ENCODE data around the gene OR2T3. TPM values are rescaled to one million over a fixed set of nuclear protein-coding genes. Genes with fewer than 3 reads are reported as not detected.
"Not testable (repeated sequence)": the region's sequence is repeated elsewhere in the genome, so short reads cannot be mapped to it uniquely, and the experiment has no call there.

Gene OR2T3, protein sequence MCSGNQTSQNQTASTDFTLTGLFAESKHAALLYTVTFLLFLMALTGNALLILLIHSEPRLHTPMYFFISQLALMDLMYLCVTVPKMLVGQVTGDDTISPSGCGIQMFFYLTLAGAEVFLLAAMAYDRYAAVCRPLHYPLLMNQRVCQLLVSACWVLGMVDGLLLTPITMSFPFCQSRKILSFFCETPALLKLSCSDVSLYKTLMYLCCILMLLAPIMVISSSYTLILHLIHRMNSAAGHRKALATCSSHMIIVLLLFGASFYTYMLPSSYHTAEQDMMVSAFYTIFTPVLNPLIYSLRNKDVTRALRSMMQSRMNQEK
- not detected in 2 replicates for polyA plus RNA-seq (2013)

DNA sequence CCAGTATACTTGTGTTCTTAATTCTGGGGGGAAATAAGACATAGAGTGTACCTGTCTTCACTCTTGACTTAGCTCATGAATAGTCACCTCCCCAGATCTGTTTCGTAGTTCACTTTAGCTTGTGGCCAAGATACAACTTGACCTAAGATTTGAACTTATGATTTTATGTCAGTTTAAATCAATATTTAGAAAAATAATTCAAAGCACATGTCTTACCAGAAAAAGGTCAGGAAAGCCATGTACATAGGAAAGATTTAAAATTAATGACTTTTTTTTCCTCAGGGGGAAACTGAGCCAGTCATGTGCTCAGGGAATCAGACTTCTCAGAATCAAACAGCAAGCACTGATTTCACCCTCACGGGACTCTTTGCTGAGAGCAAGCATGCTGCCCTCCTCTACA, at the start of gene OR2T3:
OR2T3 (plus strand) TSS at position 301 of the 400 bp plus-strand sequence; CDS start at position 301, 0 bp downstream.
- not testable (repeated sequence) for H3K36me3 ChIP-seq (ENCODE audit: control insufficient read depth in 1 of 2, insufficient read depth in 2 of 2, low read length in 2 of 2); H3K27me3 ChIP-seq (ENCODE audit: insufficient read depth, low read length); H2AFZ ChIP-seq (ENCODE audit: insufficient read depth, low read length, poor library complexity); DNase-seq; H4K8ac ChIP-seq (ENCODE audit: low read depth, low read length); H3K4me3 ChIP-seq (ENCODE audit: low read depth, low read length); H3K23ac ChIP-seq (ENCODE audit: low read length); H2BK5ac ChIP-seq (ENCODE audit: low read depth, low read length, poor library complexity); H2BK120ac ChIP-seq (ENCODE audit: insufficient read depth, low read length, poor library complexity); H3K4ac ChIP-seq (ENCODE audit: low read depth, low read length); H3K4me2 ChIP-seq (ENCODE audit: low read length); H3K9me3 ChIP-seq (ENCODE audit: insufficient read depth, low read depth, low read length); H3K18ac ChIP-seq (ENCODE audit: low read length); H2AK5ac ChIP-seq (ENCODE audit: low read length); H3K4me1 ChIP-seq (ENCODE audit: control insufficient read depth in 1 of 2, insufficient read depth in 2 of 2, low read length in 2 of 2); H3K14ac ChIP-seq (ENCODE audit: low read length); H3K27ac ChIP-seq (ENCODE audit: low read depth, low read length); H4K91ac ChIP-seq (ENCODE audit: low read depth, low read length); H4K12ac ChIP-seq (ENCODE audit: low read depth, low read length); H3K79me1 ChIP-seq (ENCODE audit: low read length); H3K79me2 ChIP-seq (ENCODE audit: control insufficient read depth, insufficient read depth, low read length, poor library complexity); H3K9ac ChIP-seq (ENCODE audit: low read length); H2BK12ac ChIP-seq (ENCODE audit: low read length)
- no CpG with 5 or more reads among the region's 2 CpGs for WGBS (ENCODE audit: extremely low coverage, insufficient coverage, insufficient read length)

DNA sequence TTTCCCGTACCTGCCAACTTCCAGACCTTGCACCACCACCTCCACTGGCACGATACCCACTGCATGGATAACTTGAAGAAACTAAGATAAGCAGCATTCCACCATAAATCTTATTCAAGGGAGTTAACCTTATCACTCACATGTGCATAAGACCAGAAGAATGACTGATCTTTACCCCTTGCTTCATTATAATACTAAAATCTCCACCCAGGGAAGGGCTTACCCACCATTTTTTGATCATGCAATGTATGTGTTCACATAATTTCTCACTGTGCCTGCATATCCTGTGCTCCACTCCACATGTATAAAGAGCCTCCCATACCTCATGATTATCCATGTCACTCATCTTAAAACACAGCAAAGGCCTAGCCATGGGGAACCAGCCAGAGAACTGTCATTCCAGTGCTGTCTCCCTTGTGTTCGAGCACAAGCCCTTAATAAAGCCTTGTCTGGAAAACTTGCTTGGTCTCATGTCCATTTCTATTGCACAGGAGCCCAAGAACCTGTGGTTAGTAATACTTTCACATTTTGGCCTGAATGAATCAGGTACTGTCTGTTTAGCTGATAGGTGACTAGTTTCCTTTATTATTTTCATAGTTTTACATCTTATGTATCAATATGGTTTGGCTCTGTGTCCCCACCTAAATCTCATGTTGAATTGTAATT, 45.5 kb upstream of the OR2T3 start:
- H2BK5ac ChIP-seq (ENCODE audit: low read depth, low read length, poor library complexity); H3K9ac ChIP-seq (ENCODE audit: low read length); H3K4me2 ChIP-seq (ENCODE audit: low read length); H3K18ac ChIP-seq (ENCODE audit: low read length); H3K4me1 ChIP-seq (ENCODE audit: control insufficient read depth in 1 of 2, insufficient read depth in 2 of 2, low read length in 2 of 2); H3K14ac ChIP-seq (ENCODE audit: low read length); H3K79me1 ChIP-seq (ENCODE audit: low read length); H2AK5ac ChIP-seq (ENCODE audit: low read length); H3K27ac ChIP-seq (ENCODE audit: low read depth, low read length); H3K79me2 ChIP-seq (ENCODE audit: control insufficient read depth, insufficient read depth, low read length, poor library complexity); H2BK120ac ChIP-seq (ENCODE audit: insufficient read depth, low read length, poor library complexity); H3K23ac ChIP-seq (ENCODE audit: low read length); H2BK12ac ChIP-seq (ENCODE audit: low read length); DNase-seq; H4K91ac ChIP-seq (ENCODE audit: low read depth, low read length); H3K4me3 ChIP-seq (ENCODE audit: low read depth, low read length); H4K8ac ChIP-seq (ENCODE audit: low read depth, low read length); H3K9me3 ChIP-seq (ENCODE audit: insufficient read depth, low read depth, low read length); H3K27me3 ChIP-seq (ENCODE audit: insufficient read depth, low read length); H4K12ac ChIP-seq (ENCODE audit: low read depth, low read length); H3K36me3 ChIP-seq (ENCODE audit: control insufficient read depth in 1 of 2, insufficient read depth in 2 of 2, low read length in 2 of 2); H2AFZ ChIP-seq (ENCODE audit: insufficient read depth, low read length, poor library complexity); H3K4ac ChIP-seq (ENCODE audit: low read depth, low read length): not testable (repeated sequence)
- WGBS (ENCODE audit: extremely low coverage, insufficient coverage, insufficient read length), result no CpG with 5 or more reads among the region's 3 CpGs

DNA sequence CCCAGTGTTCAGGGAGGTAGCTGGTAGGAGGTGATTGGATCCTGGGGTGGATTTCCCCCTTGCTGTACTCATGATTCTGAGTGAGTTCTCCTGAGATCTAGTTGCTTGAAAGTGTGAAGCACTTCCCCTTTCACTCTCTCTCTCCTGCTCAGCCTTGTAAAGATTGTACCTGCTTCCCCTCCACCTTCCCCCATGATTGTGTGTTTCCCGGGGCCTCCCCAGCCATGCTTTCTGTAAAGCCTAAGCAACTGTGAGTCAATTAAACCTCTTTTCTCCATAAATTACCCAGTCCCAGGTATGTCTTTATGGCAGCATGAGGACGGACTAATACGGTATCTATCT, 45.0 kb upstream of the OR2T3 start:
- H3K23ac ChIP-seq (ENCODE audit: low read length); H2BK120ac ChIP-seq (ENCODE audit: insufficient read depth, low read length, poor library complexity); DNase-seq; H3K4me2 ChIP-seq (ENCODE audit: low read length); H4K8ac ChIP-seq (ENCODE audit: low read depth, low read length); H3K9me3 ChIP-seq (ENCODE audit: insufficient read depth, low read depth, low read length); H2AK5ac ChIP-seq (ENCODE audit: low read length); H3K36me3 ChIP-seq (ENCODE audit: control insufficient read depth in 1 of 2, insufficient read depth in 2 of 2, low read length in 2 of 2); H3K79me2 ChIP-seq (ENCODE audit: control insufficient read depth, insufficient read depth, low read length, poor library complexity); H2AFZ ChIP-seq (ENCODE audit: insufficient read depth, low read length, poor library complexity); H3K27me3 ChIP-seq (ENCODE audit: insufficient read depth, low read length); H3K18ac ChIP-seq (ENCODE audit: low read length); H3K4ac ChIP-seq (ENCODE audit: low read depth, low read length); H3K79me1 ChIP-seq (ENCODE audit: low read length); H3K9ac ChIP-seq (ENCODE audit: low read length); H3K4me3 ChIP-seq (ENCODE audit: low read depth, low read length); H4K91ac ChIP-seq (ENCODE audit: low read depth, low read length); H3K14ac ChIP-seq (ENCODE audit: low read length); H2BK12ac ChIP-seq (ENCODE audit: low read length); H4K12ac ChIP-seq (ENCODE audit: low read depth, low read length); H3K4me1 ChIP-seq (ENCODE audit: control insufficient read depth in 1 of 2, insufficient read depth in 2 of 2, low read length in 2 of 2); H2BK5ac ChIP-seq (ENCODE audit: low read depth, low read length, poor library complexity); H3K27ac ChIP-seq (ENCODE audit: low read depth, low read length): not testable (repeated sequence)
- WGBS (ENCODE audit: extremely low coverage, insufficient coverage, insufficient read length), result no CpG with 5 or more reads among the region's 3 CpGs

DNA sequence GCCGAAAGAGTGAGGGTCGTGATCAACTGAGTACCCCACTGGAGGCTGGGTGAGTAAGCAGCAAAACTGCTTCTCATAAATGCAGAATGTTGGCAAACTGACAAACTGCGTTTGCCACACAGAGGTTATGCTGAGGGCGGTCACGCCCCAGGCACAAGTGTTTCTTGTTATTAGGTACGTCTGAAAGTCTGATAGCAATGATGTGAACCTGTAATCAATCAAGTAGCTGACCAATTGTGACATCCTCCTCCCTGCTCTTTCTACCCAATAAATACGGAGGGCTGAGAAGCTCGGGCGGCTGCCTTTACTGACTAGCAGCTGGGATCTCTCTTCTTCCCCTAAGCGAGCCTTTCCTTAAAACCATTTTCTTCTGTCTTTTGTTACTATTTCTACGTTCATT, 41.5 kb upstream of the OR2T3 start:
- not testable (repeated sequence) for H3K23ac ChIP-seq (ENCODE audit: low read length); H4K8ac ChIP-seq (ENCODE audit: low read depth, low read length); H2BK12ac ChIP-seq (ENCODE audit: low read length); H3K4ac ChIP-seq (ENCODE audit: low read depth, low read length); H3K79me1 ChIP-seq (ENCODE audit: low read length); H3K9me3 ChIP-seq (ENCODE audit: insufficient read depth, low read depth, low read length); H3K18ac ChIP-seq (ENCODE audit: low read length); H2BK5ac ChIP-seq (ENCODE audit: low read depth, low read length, poor library complexity); H4K91ac ChIP-seq (ENCODE audit: low read depth, low read length); H3K36me3 ChIP-seq (ENCODE audit: control insufficient read depth in 1 of 2, insufficient read depth in 2 of 2, low read length in 2 of 2); H4K12ac ChIP-seq (ENCODE audit: low read depth, low read length); H3K9ac ChIP-seq (ENCODE audit: low read length); H3K14ac ChIP-seq (ENCODE audit: low read length); DNase-seq; H2BK120ac ChIP-seq (ENCODE audit: insufficient read depth, low read length, poor library complexity); H2AFZ ChIP-seq (ENCODE audit: insufficient read depth, low read length, poor library complexity); H3K4me3 ChIP-seq (ENCODE audit: low read depth, low read length); H3K79me2 ChIP-seq (ENCODE audit: control insufficient read depth, insufficient read depth, low read length, poor library complexity); H3K4me2 ChIP-seq (ENCODE audit: low read length); H3K4me1 ChIP-seq (ENCODE audit: control insufficient read depth in 1 of 2, insufficient read depth in 2 of 2, low read length in 2 of 2); H3K27me3 ChIP-seq (ENCODE audit: insufficient read depth, low read length); H2AK5ac ChIP-seq (ENCODE audit: low read length); H3K27ac ChIP-seq (ENCODE audit: low read depth, low read length)
- WGBS (ENCODE audit: extremely low coverage, insufficient coverage, insufficient read length), result no CpG with 5 or more reads among the region's 11 CpGs
